Fibroblast of lung (primary cell): ENCODE results near the gene GHSR.

Experiments used
- CTCF ChIP-seq, 2 donors: IDR thresholded peaks in 1 of 2; conservative IDR thresholded peaks in 1 of 2; 1 replicate in 1 of 2; 2 replicates in 1 of 2; pipeline ENCODE4 v1.5.1; 2011 to 2012; ENCODE audit warnings: low read length in 2 of 2, control low read depth in 1 of 2, inconsistent platforms in 1 of 2, low read depth in 1 of 2, mild to moderate bottlenecking in 1 of 2
- EZH2 ChIP-seq: IDR thresholded peaks from 2 replicates; pipeline ENCODE4 v1.5.1; 2012; ENCODE audit warnings: low read length, control low read depth, mild to moderate bottlenecking; ENCODE audit errors: missing control alignments

GRCh38 chr3:172466553-172467130, 18.4 kb upstream of the GHSR start:
- no peak for TF ChIP-seq EZH2
- no peak for TF ChIP-seq CTCF (conservative IDR thresholded peaks at IDR 0.05 in 1 of 2, IDR thresholded peaks at IDR 0.05 in 1 of 2; ENCODE audit: low read depth in 1 of 2, low read length in 2 of 2)
